Body of pancreas (tissue), 4 donors: Measurements from ENCODE around the gene CFAP54.

ENCODE experiments used
- CTCF ChIP-seq, 7 experiments: fragments of 450-650 bp in 4 of 7; fragments of 200-600 bp in 3 of 7; sonication (generic) in 3 of 7; IDR thresholded peaks; one replicate each; pipeline ENCODE4 v1.5.1; 2016 to 2019; ENCODE audit warnings: antibody characterized with exemption in 7 of 7
- POLR2A ChIP-seq, 3 donors: fragments of 450-650 bp; IDR thresholded peaks; one replicate each; pipeline ENCODE4 v1.6.1; 2016; ENCODE audit warnings: antibody characterized with exemption in 3 of 3, mild to moderate bottlenecking in 2 of 3

GRCh38 chr12:96503976-96504375 is 14.6 kb downstream of the CFAP54 start:
- TF ChIP-seq CTCF (IDR thresholded peaks at IDR 0.05) (no peak), POLR2A (IDR thresholded peaks at IDR 0.05) (no peak)
